ENCODE measurements around the gene IGSF9B.

Gene IGSF9B

GRCh38 chr11:133977067-133977677 lies 20.4 kb upstream of the IGSF9B start:
- DNase-seq (ENCODE audit: low spot score in 2 of 2), result no peak
- H3K27ac Mint-ChIP-seq, result no peak overlapping the region

DNA sequence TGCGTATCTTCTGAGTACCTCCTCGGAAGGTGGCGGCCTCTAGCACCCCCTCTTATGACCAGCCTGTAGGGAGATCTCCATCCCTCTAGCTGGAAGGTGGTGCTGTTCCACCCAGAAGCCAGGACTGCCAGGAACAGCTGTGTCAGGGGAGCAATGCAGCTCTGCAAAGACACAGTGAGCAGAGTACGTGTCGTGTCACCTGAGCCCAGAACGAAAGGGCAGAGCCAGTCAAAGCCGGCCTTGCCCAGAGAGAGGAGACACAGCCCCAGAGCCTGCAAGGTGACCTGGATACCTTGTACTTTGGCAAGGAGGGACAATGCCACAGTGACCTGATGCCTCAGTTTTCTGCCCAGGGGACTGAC lies 18.7 kb upstream of the IGSF9B start:
- Mint-ChIP-seq H3K4me1 (peaks cover 9% of the 10 kb centered on the region), H3K9me3 (no peaks in the 10 kb centered on the region), H3K36me3 (no peaks in the 10 kb centered on the region), H3K27ac (no peak overlapping the region), H3K27me3 (peaks cover 14% of the 10 kb centered on the region), H3K4me3 (no peak overlapping the region)
- DNase-seq (ENCODE audit: low spot score in 2 of 2), result no peak
- ATAC-seq (ENCODE audit: low read depth), result no peak

More at GRCh38 chr11:133977067-133977677, 20.4 kb upstream of the IGSF9B start:
- no peak overlapping the region for H3K4me3 Mint-ChIP-seq
- no peaks in the 10 kb centered on the region for H3K36me3 Mint-ChIP-seq
- H3K27me3 Mint-ChIP-seq, result peaks cover 13% of the 10 kb centered on the region
- no peaks in the 10 kb centered on the region for H3K9me3 Mint-ChIP-seq
- peak; percentile 80 for ATAC-seq (ENCODE audit: low read depth)
- peaks cover 9% of the 10 kb centered on the region for H3K4me1 Mint-ChIP-seq

GRCh38 chr11:133974836-133975487 lies 18.2 kb upstream of the IGSF9B start:
- no peak for ATAC-seq (ENCODE audit: low read depth)
- Mint-ChIP-seq H3K27me3 (peaks cover 17% of the 10 kb centered on the region), H3K9me3 (no peaks in the 10 kb centered on the region), H3K36me3 (no peaks in the 10 kb centered on the region), H3K27ac (no peak overlapping the region), H3K4me1 (peaks cover 9% of the 10 kb centered on the region), H3K4me3 (no peak overlapping the region)
- no peak for DNase-seq (ENCODE audit: low spot score in 2 of 2)

DNA sequence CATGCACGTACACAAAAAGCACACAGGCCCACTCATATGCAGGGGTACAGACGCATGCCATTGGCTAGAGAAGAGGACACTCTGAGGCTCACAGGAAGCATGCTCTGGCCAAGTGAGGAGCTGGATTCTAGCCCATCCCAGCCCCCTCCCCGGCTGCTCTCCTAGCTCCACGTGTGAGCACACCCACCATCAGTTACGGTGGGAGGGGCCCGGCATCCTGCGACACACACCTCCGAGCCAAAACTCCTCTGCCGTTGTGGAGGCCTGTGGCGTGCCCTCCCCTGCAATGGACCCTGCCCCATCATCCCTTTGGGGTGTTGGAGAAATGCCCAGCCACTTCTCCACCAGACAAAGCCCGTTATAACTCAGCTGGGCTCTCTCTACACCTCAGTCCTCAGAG lies 15.1 kb upstream of the IGSF9B start:
- Mint-ChIP-seq H3K4me3 (no peak overlapping the region), H3K9me3 (no peaks in the 10 kb centered on the region), H3K4me1 (peaks cover 8% of the 10 kb centered on the region), H3K27me3 (peaks cover 24% of the 10 kb centered on the region), H3K36me3 (no peaks in the 10 kb centered on the region), H3K27ac (no peak overlapping the region)
- DNase-seq (ENCODE audit: low spot score in 2 of 2) (no peak), ATAC-seq (ENCODE audit: low read depth) (no peak)

DNA sequence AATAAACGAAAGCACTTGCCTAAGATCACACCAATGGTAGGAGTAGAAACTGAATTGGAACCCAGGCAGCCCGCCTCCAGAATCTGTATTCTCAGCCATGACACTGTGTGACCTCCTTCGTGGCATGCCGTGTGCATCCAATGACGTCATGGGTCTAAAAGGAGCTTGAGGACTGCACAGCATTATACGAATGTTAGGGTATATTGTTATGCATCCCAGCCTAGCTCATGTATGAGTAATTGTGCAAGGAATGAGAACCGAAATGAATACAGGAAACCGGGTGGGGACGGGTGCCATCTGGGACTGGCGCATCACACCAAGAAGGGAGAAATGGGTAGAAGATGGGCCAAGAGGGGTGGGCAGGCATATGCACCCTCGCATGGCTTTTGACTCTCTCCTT lies 12.3 kb upstream of the IGSF9B start:
- no peak for DNase-seq (ENCODE audit: low spot score in 2 of 2)
- peaks cover 33% of the 10 kb centered on the region for H3K27me3 Mint-ChIP-seq

GRCh38 chr11:133968300-133968699 lies 11.5 kb upstream of the IGSF9B start:
- Mint-ChIP-seq H3K4me3 (no peak overlapping the region), H3K27me3 (peaks cover 33% of the 10 kb centered on the region)
- no peak for DNase-seq (ENCODE audit: low spot score in 2 of 2)

More for the DNA sequence above, 12.3 kb upstream of the IGSF9B start:
- Mint-ChIP-seq H3K9me3 (peaks cover 3% of the 10 kb centered on the region), H3K4me1 (peaks cover 5% of the 10 kb centered on the region), H3K27ac (no peak overlapping the region), H3K4me3 (no peak overlapping the region), H3K36me3 (peaks cover 2% of the 10 kb centered on the region)
- ATAC-seq (ENCODE audit: low read depth), result no peak

GRCh38 chr11:133967599-133968238 lies 11.0 kb upstream of the IGSF9B start:
- Mint-ChIP-seq H3K36me3 (peaks cover 2% of the 10 kb centered on the region), H3K27ac (no peak overlapping the region), H3K9me3 (peaks cover 3% of the 10 kb centered on the region), H3K4me1 (peaks cover 5% of the 10 kb centered on the region), H3K27me3 (peaks cover 32% of the 10 kb centered on the region), H3K4me3 (peak overlapping the region; percentile 63)
- ATAC-seq (ENCODE audit: low read depth), result no peak
- no peak for DNase-seq (ENCODE audit: low spot score in 2 of 2)

More at GRCh38 chr11:133968300-133968699, 11.5 kb upstream of the IGSF9B start:
- Mint-ChIP-seq H3K36me3 (peaks cover 2% of the 10 kb centered on the region), H3K9me3 (peaks cover 3% of the 10 kb centered on the region), H3K27ac (no peak overlapping the region), H3K4me1 (peaks cover 5% of the 10 kb centered on the region)
- no peak for ATAC-seq (ENCODE audit: low read depth)

- Mint-ChIP-seq H3K4me3 (peak overlapping the region; percentile 63), H3K4me1 (peaks cover 5% of the 10 kb centered on the region), H3K27ac (no peak overlapping the region), H3K36me3 (peaks cover 2% of the 10 kb centered on the region), H3K9me3 (peaks cover 3% of the 10 kb centered on the region), H3K27me3 (peaks cover 30% of the 10 kb centered on the region)
- DNase-seq (ENCODE audit: low spot score in 2 of 2), result no peak
- peak; percentile 49 for ATAC-seq (ENCODE audit: low read depth)
These were observed 10.3 kb upstream of the IGSF9B start for GRCh38 chr11:133966921-133967598.

GRCh38 chr11:133966172-133966651 lies 9.4 kb upstream of the IGSF9B start:
- ATAC-seq (ENCODE audit: low read depth), result no peak
- no peak for DNase-seq (ENCODE audit: low spot score in 2 of 2)
- peaks cover 2% of the 10 kb centered on the region for H3K36me3 Mint-ChIP-seq
- H3K27me3 Mint-ChIP-seq, result peaks cover 26% of the 10 kb centered on the region
- H3K4me3 Mint-ChIP-seq, result no peak overlapping the region
- H3K27ac Mint-ChIP-seq, result no peak overlapping the region
- H3K9me3 Mint-ChIP-seq, result peaks cover 3% of the 10 kb centered on the region
- H3K4me1 Mint-ChIP-seq, result peaks cover 5% of the 10 kb centered on the region

DNA sequence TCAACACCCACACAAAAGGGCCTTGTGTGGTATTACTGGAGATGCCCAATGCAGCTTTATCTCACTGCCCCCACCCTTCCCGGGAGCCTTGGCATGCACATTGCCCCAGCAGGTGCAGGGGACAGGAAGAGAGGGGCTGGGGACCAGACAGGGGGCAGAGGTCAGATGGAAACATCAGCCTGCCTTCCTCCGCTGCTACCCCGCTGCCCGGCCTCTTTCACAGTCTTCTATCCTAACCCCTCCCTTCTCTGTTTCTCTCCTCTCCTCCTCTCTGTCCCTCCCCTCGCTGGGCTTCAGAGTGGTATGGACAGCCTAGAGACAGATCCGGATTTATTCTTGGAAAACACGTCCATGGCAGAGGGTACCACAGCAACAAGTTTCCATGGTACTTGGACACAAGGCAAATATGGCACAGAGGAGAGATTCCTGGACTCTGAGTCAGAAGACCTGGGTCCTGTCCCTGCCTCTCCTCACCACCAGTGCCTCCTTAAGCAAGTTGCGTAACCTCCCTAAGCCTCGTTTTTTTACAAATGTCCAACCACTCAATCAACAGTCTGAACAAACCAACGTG lies 8.3 kb upstream of the IGSF9B start:
- ATAC-seq (ENCODE audit: low read depth), result no peak

GRCh38 chr11:133964356-133964755 lies 7.6 kb upstream of the IGSF9B start:
- H3K4me1 Mint-ChIP-seq, result peaks cover 5% of the 10 kb centered on the region
- ATAC-seq (ENCODE audit: low read depth), result no peak

More for the DNA sequence above, 8.3 kb upstream of the IGSF9B start:
- Mint-ChIP-seq H3K4me3 (no peak overlapping the region), H3K27ac (no peak overlapping the region), H3K9me3 (peaks cover 3% of the 10 kb centered on the region), H3K36me3 (peaks cover 2% of the 10 kb centered on the region), H3K27me3 (peaks cover 24% of the 10 kb centered on the region), H3K4me1 (peaks cover 5% of the 10 kb centered on the region)
- DNase-seq (ENCODE audit: low spot score in 2 of 2), result no peak

DNA sequence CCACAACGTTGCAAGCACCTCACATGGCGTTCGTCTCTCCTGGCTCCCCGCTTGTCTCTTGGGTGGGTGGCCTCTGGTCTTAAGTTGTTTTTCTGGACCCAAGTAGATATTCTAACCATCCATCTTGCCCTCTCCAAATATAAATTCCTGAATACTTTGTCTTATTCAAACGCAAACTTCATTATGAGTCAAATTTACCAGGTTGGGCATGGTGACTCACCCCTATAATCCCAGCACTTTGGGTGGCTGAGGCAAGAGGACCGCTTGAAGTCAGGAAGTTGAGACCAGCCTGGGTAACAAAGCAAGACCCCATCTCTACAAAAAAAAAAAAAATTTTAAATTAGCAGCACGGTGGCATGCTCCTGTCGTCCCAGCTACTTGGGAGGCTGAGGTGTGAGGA lies 5.1 kb upstream of the IGSF9B start:
- Mint-ChIP-seq H3K9me3 (peaks cover 3% of the 10 kb centered on the region), H3K4me1 (peaks cover 9% of the 10 kb centered on the region), H3K27ac (no peak overlapping the region), H3K27me3 (peaks cover 25% of the 10 kb centered on the region), H3K36me3 (peaks cover 2% of the 10 kb centered on the region), H3K4me3 (no peak overlapping the region)
- ATAC-seq (ENCODE audit: low read depth), result no peak
- DNase-seq (ENCODE audit: low spot score in 2 of 2), result no peak

More at GRCh38 chr11:133964356-133964755, 7.6 kb upstream of the IGSF9B start:
- peaks cover 2% of the 10 kb centered on the region for H3K36me3 Mint-ChIP-seq
- no peak overlapping the region for H3K27ac Mint-ChIP-seq
- DNase-seq (ENCODE audit: low spot score in 2 of 2), result no peak
- H3K27me3 Mint-ChIP-seq, result peaks cover 21% of the 10 kb centered on the region
- no peak overlapping the region for H3K4me3 Mint-ChIP-seq
- H3K9me3 Mint-ChIP-seq, result peaks cover 3% of the 10 kb centered on the region

- Mint-ChIP-seq H3K4me3 (peak overlapping the region; percentile 76), H3K36me3 (no peaks in the 10 kb centered on the region), H3K9me3 (no peaks in the 10 kb centered on the region), H3K27me3 (peaks cover 30% of the 10 kb centered on the region), H3K4me1 (peaks cover 13% of the 10 kb centered on the region), H3K27ac (peak overlapping the region; percentile 38)
- no peak for DNase-seq (ENCODE audit: low spot score in 2 of 2)
- ATAC-seq (ENCODE audit: low read depth), result no peak
These were observed 1.1 kb upstream of the IGSF9B start for GRCh38 chr11:133957900-133958299.

Measured in memory B cell (primary cell).